GM12878 (cell line): ENCODE measurements around the gene RSL24D1. TPM values are rescaled to one million over a fixed set of nuclear protein-coding genes. Genes with fewer than 3 reads are reported as not detected.

ENCODE experiments used
- ATAC-seq: fragments of 200-7000 bp; cut with Tn5 transposase; 3 replicates; pipeline ENCODE4 v1.9.1; 2020; ENCODE audit warnings: mild to moderate bottlenecking, moderate library complexity
- BruUV-seq: library from RNA; stranded (reverse); fragments of 400-500 nt; replicated peaks from 2 replicates; lab custom pipeline; 2021; lab: Mats Ljungman, UMichigan
- CTCF ChIA-PET: fragments of 300-600 bp; sonication (Branson Sonifier 250); formaldehyde crosslinking; extraction: SDS; loops from one replicate; lab custom pipeline; 2021; ENCODE audit warnings: inconsistent platforms; lab: Yijun Ruan, JAX
- POLR2A ChIA-PET: fragments of 350-600 bp; formaldehyde crosslinking; extraction: SDS; loops from one replicate; lab custom pipeline; 2021; ENCODE audit warnings: inconsistent platforms; lab: Charles Lee
- RAD21 ChIA-PET: fragments of 300-600 bp; sonication (Branson Sonifier 250); formaldehyde crosslinking; loops from one replicate; lab custom pipeline; 2023; ENCODE audit warnings: antibody characterized with exemption; ENCODE audit not compliant: unreplicated experiment; lab: Charles Lee
- SMC1A ChIA-PET: fragments of 300-600 bp; sonication (Branson Sonifier 250); formaldehyde crosslinking; loops from one replicate; lab custom pipeline; 2023; ENCODE audit not compliant: unreplicated experiment, uncharacterized antibody; lab: Charles Lee
- DNase-seq: peaks from one replicate; pipeline ENCODE4 v3.0.0-alpha.2; 2011; ENCODE audit warnings: low read depth, low spot score
- FAIRE-seq: peaks from 3 replicates; lab custom pipeline; 2011; peaks lifted over from hg19 to GRCh38; lab: Jason Lieb, UNC
- H2AFZ ChIP-seq: 2 replicates; pipeline ENCODE4 v1.6.0; 2011; ENCODE audit warnings: low read depth, low read length, control low read depth; ENCODE audit not compliant: control insufficient read depth
- H3K27ac ChIP-seq: 2 replicates; pipeline ENCODE4 v1.5.1; 2011; ENCODE audit warnings: control low read depth; ENCODE audit not compliant: control insufficient read depth, insufficient read depth
- H3K27me3 ChIP-seq, 2 experiments: replicated peaks in 1 of 2; 2 replicates each; pipeline versions ENCODE4 v1.6.0 to v1.6.1; 2011; ENCODE audit warnings: low read length in 1 of 2; ENCODE audit not compliant: control insufficient read depth in 2 of 2, insufficient read depth in 2 of 2
- H3K36me3 ChIP-seq, 2 experiments: 2 replicates each; pipeline ENCODE4 v1.5.1; 2011; ENCODE audit warnings: low read length in 1 of 2; ENCODE audit not compliant: control insufficient read depth in 2 of 2, insufficient read depth in 2 of 2
- H3K4me1 ChIP-seq: 2 replicates; pipeline ENCODE4 v1.6.1; 2011; ENCODE audit warnings: mild to moderate bottlenecking, low read length, moderate library complexity, mixed read lengths; ENCODE audit not compliant: control insufficient read depth, insufficient read depth
- H3K4me2 ChIP-seq: 2 replicates; pipeline ENCODE4 v1.6.0; 2011; ENCODE audit warnings: control low read depth; ENCODE audit not compliant: control insufficient read depth, insufficient read depth
- H3K4me3 ChIP-seq: fragments of 200-600 bp; sonication (generic); 2 replicates; pipeline ENCODE4 v1.5.1; 2016
- H3K79me2 ChIP-seq: 2 replicates; pipeline ENCODE4 v1.6.0; 2011; ENCODE audit warnings: low read length; ENCODE audit not compliant: control insufficient read depth, insufficient read depth
- H3K9ac ChIP-seq: 2 replicates; pipeline ENCODE4 v1.8.0; 2011; ENCODE audit warnings: low read length, control low read depth, mixed read lengths; ENCODE audit not compliant: control insufficient read depth, insufficient read depth
- H3K9me3 ChIP-seq: replicated peaks from 3 replicates; pipeline ENCODE4 v1.5.1; 2011; ENCODE audit warnings: mild to moderate bottlenecking, low read length; ENCODE audit not compliant: control insufficient read depth, insufficient read depth
- H4K20me1 ChIP-seq: 2 replicates; pipeline ENCODE4 v1.6.0; 2011; ENCODE audit not compliant: control insufficient read depth, insufficient read depth
- CTCF ChIP-seq, 3 experiments: IDR thresholded peaks in 2 of 3; conservative IDR thresholded peaks in 1 of 3; 2 replicates each; pipeline ENCODE4 v1.5.1; 2011; ENCODE audit warnings: low read depth in 3 of 3, low read length in 3 of 3, mild to moderate bottlenecking in 3 of 3, control low read depth in 2 of 3, moderate library complexity in 2 of 3, inconsistent platforms in 1 of 3, mixed read lengths in 1 of 3; ENCODE audit not compliant: control insufficient read depth in 2 of 3, insufficient read depth in 1 of 3; ENCODE audit errors: extremely low read depth in 1 of 3
- NR2C1 ChIP-seq: fragments of 450-650 bp; IDR thresholded peaks from 2 replicates; pipeline ENCODE4 v1.6.1; 2017; ENCODE audit warnings: antibody characterized with exemption, mild to moderate bottlenecking, moderate library complexity
- RAD21 ChIP-seq: IDR thresholded peaks from 2 replicates; pipeline ENCODE4 v1.6.1; 2011; ENCODE audit warnings: mild to moderate bottlenecking, low read depth, low read length, moderate library complexity; ENCODE audit not compliant: insufficient read depth
- RB1 ChIP-seq: fragments of 450-650 bp; formaldehyde crosslinking; IDR thresholded peaks from 2 replicates; pipeline ENCODE4 v1.6.1; 2017; ENCODE audit warnings: mild to moderate bottlenecking, borderline replicate concordance
- SMC3 ChIP-seq: IDR thresholded peaks from 2 replicates; pipeline ENCODE4 v1.6.1; 2011; ENCODE audit warnings: low read length, improper control_type of control experiment, borderline replicate concordance
- TARDBP ChIP-seq: IDR thresholded peaks from 2 replicates; pipeline ENCODE4 v1.6.1; 2016; ENCODE audit warnings: borderline replicate concordance
- WGBS: methylation state at CpG from one replicate; pipeline ENCODE4 v1.1.6; 2016; ENCODE audit warnings: low lambda C conversion rate; ENCODE audit not compliant: insufficient replicate concordance, insufficient coverage; ENCODE audit errors: missing lambda C conversion rate; 5-methylcytosine and 5-hydroxymethylcytosine counted together
- in situ Hi-C: fragments of 300-500 bp; cut with MboI; formaldehyde crosslinking; loops from 9 replicates; pipeline ENCODE4 v1.14.3; 2018; ENCODE audit warnings: mixed read lengths
- intact Hi-C: fragments of 100-400 bp; cut with micrococcal nuclease; formaldehyde crosslinking; loops from one replicate; pipeline ENCODE4 v1.14.2; 2022; ENCODE audit not compliant: unreplicated experiment
- polyA plus RNA-seq, 11 experiments: library from polyadenylated mRNA; depleted of rRNA in 4 of 11; unstranded in 6 of 11; stranded (reverse) in 5 of 11; fragments of >200 nt; fragmentation: Nextera tagmentation in 4 of 11; fragmentation: Illumina TruSeq in 1 of 11; extraction: Ambion mirVana in 4 of 11; extraction: Trizol in 1 of 11; gene quantifications; 1 replicate in 1 of 11; 2 replicates in 10 of 11; pipeline versions ENCODE4 v1.2.1 to v1.2.3, GENCODE V29; 2011 to 2016; ENCODE audit warnings: inconsistent platforms in 2 of 11, missing spikeins in 2 of 11, low read depth in 1 of 11
- total RNA-seq, 4 experiments: library from RNA; depleted of rRNA in 3 of 4; stranded (reverse); fragments of >200 nt in 3 of 4; fragmentation: Illumina TruSeq in 1 of 4; extraction: Trizol in 1 of 4; gene quantifications; 2 replicates each; pipeline versions ENCODE4 v1.2.1 to v1.2.3, GENCODE V29; 2013 to 2021

Gene RSL24D1
- total and polyA plus RNA-seq, 10 of the 15 experiments (the other 5 are each of a cell fraction or from before 2014, with no cell fraction given) = 94.9 to 249 (median 121) TPM

GRCh38 chr15:55168350-55168974 lies 28.3 kb downstream of the RSL24D1 start:
- no peaks in the 10 kb centered on the region for H3K36me3 ChIP-seq
- no peak overlapping the region for H3K27ac ChIP-seq
- H3K4me1 ChIP-seq = no peaks in the 10 kb centered on the region
- CTCF ChIA-PET = interaction anchor here (0.5 to 5.8 kb wide), 41 partner anchors 10 to 1359 kb away, joined by 3 to 65 read pairs (median 4); partner anchors contain the start of gene UNC13C
- TF ChIP-seq TARDBP (no peak), SMC3 (peak; percentile 76; the same call in 1 of the 2 replicates), RB1 (0 out of 2 replicates have a peak, but pooled peaks have one; percentile 31), NR2C1 (no peak), RAD21 (peak; percentile 75), CTCF (IDR thresholded peaks at IDR 0.05 in 2 of 3, conservative IDR thresholded peaks at IDR 0.05 in 1 of 3; ENCODE audit: control insufficient read depth in 2 of 3, extremely low read depth in 1 of 3, insufficient read depth in 1 of 3, low read depth in 3 of 3, low read length in 3 of 3) (peak; percentile 79 to 94 (median 86))
- RAD21 ChIA-PET = interaction anchor here (0.6 to 4.4 kb wide), 19 partner anchors 12 to 1361 kb away, joined by 3 to 32 read pairs (median 4); no protein-coding TSS in a partner anchor
- SMC1A ChIA-PET = interaction anchor here (0.7 to 6.4 kb wide), 24 partner anchors 9 to 1359 kb away, joined by 3 to 66 read pairs (median 4); partner anchors contain the start of gene UNC13C
- 52% methylated on average over 11 of the region's 11 CpGs for WGBS
- intact Hi-C loops = loop anchor here (2.0 to 5.0 kb wide), 4 partner anchors 1086 to 1360 kb away; no protein-coding TSS in a partner anchor
- FAIRE-seq = no peak
- POLR2A ChIA-PET = interaction anchor here (0.6 kb wide), 1 partner anchor 1276 kb away, joined by 3 read pairs; no protein-coding TSS in a partner anchor
- no peak overlapping the region for H3K9ac ChIP-seq
- BruUV-seq = no TSS peak
- ATAC-seq = peak; percentile 99
- H3K27me3 ChIP-seq = no peaks in the 10 kb centered on the region
- H2AFZ ChIP-seq = no peak overlapping the region
- H3K4me3 ChIP-seq = no peak overlapping the region
- in situ Hi-C loops = loop anchor here (10.0 kb wide), 1 partner anchor 1204 kb away; no protein-coding TSS in a partner anchor
- peak; percentile 8 for DNase-seq
- H3K4me2 ChIP-seq = no peak overlapping the region
- no peaks in the 10 kb centered on the region for H4K20me1 ChIP-seq
- no peaks in the 10 kb centered on the region for H3K9me3 ChIP-seq
- H3K79me2 ChIP-seq = no peaks in the 10 kb centered on the region
